Gastroesophageal sphincter (tissue), 4 donors: ENCODE measurements around the gene CDYL2. TPM values are rescaled to one million over a fixed set of nuclear protein-coding genes. Genes with fewer than 3 reads are reported as not detected.

Experiments used
- ATAC-seq: fragments of 150-250 bp; one replicate; pipeline ENCODE4 v1.9.1; 2016; ENCODE audit warnings: mild to moderate bottlenecking, moderate library complexity
- H3K27ac ChIP-seq, 4 donors: fragments of 200-600 bp; sonication (generic) in 3 of 4; 1 replicate in 3 of 4; 2 replicates in 1 of 4; pipeline ENCODE4 v1.5.1; 2016 to 2019
- H3K27me3 ChIP-seq: fragments of 200-600 bp; sonication (generic); one replicate; pipeline ENCODE4 v1.5.1; 2019
- H3K36me3 ChIP-seq, 2 donors: fragments of 200-600 bp; sonication (generic); one replicate each; pipeline ENCODE4 v1.5.1; 2019; ENCODE audit warnings: control low read depth in 1 of 2
- H3K4me1 ChIP-seq, 3 donors: fragments of 200-600 bp; sonication (generic); 1 replicate in 2 of 3; 2 replicates in 1 of 3; pipeline ENCODE4 v1.5.1; 2016 to 2019; ENCODE audit warnings: control low read depth in 2 of 3
- H3K4me3 ChIP-seq, 2 donors: fragments of 200-600 bp; sonication (generic); one replicate each; pipeline ENCODE4 v1.5.1; 2019; ENCODE audit warnings: mild to moderate bottlenecking in 1 of 2, moderate library complexity in 1 of 2
- H3K9me3 ChIP-seq, 3 donors: fragments of 200-600 bp; sonication (generic); one replicate each; pipeline ENCODE4 v1.5.1; 2017 to 2019; ENCODE audit warnings: control low read depth in 2 of 3
- EP300 ChIP-seq: sonication (generic); formaldehyde crosslinking; IDR thresholded peaks from one replicate; pipeline ENCODE4 v1.6.1; 2017; ENCODE audit warnings: antibody characterized with exemption, mild to moderate bottlenecking
- POLR2A ChIP-seq, 2 donors: fragments of 450-650 bp; IDR thresholded peaks; one replicate each; pipeline ENCODE4 v1.6.1; 2017; ENCODE audit warnings: antibody characterized with exemption in 2 of 2, mild to moderate bottlenecking in 2 of 2, moderate library complexity in 1 of 2
- POLR2AphosphoS5 ChIP-seq: sonication (generic); formaldehyde crosslinking; IDR thresholded peaks from one replicate; pipeline ENCODE4 v1.6.1; 2017; ENCODE audit warnings: antibody characterized with exemption
- WGBS, 2 donors: methylation state at CpG; one replicate each; pipeline ENCODE4 v1.1.5; 2018; ENCODE audit warnings: low coverage in 1 of 2; 5-methylcytosine and 5-hydroxymethylcytosine counted together
- total RNA-seq, 4 donors: library from RNA; depleted of rRNA; stranded (reverse); fragments of >200 nt; gene quantifications; one replicate each; pipeline ENCODE4 v1.1.0, GENCODE V29; 2016
- TF ChIP-seq, protein P1 (sequence below), 4 experiments: fragments of 200-600 bp in 2 of 4; fragments of 450-650 bp in 2 of 4; sonication (generic) in 1 of 4; IDR thresholded peaks; one replicate each; pipeline ENCODE4 v1.5.1; 2017 to 2019; ENCODE audit warnings: antibody characterized with exemption in 4 of 4, mild to moderate bottlenecking in 2 of 4, moderate library complexity in 2 of 4

The CDYL2 gene
- total RNA-seq, 4 donors from 2014 or later = 0.78 to 11.7 (median 3.2) TPM

DNA sequence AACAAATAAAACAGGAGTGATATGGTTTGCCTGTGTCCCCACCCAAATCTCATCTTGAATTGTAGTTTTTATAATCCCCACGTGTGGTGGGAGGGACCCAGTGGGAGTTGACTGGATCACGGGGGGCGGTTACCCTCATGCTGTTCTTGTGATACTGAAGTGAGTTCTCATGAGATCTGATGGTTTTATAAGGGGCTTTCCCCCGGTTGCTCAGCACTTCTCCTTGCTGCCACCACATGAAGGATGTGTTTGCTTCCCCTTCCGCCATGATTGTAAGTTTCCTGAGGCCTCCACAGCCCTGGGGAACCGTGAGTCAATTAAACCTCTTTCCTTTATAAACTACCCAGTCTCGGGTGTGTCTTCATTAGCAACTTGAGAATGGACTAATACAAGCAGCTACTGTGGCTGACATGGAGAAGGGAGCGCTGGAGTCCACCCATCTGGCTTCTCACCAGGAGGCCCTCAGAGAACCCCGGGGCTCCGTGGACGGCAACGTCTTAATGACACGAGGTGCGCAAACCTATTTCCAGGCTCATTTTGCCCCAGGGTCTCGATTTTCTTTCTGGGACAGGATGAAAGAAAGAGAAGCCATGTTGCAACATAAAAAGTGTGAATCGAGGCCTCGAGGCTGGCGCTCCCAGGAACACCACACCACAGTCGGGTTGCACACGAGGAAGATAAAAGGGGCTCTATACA lies 134.1 kb downstream of the CDYL2 start:
- no peak overlapping the region for H3K4me3 ChIP-seq
- TF ChIP-seq POLR2AphosphoS5 = no peak
- no peak for TF ChIP-seq EP300
- TF ChIP-seq, protein P1, sequence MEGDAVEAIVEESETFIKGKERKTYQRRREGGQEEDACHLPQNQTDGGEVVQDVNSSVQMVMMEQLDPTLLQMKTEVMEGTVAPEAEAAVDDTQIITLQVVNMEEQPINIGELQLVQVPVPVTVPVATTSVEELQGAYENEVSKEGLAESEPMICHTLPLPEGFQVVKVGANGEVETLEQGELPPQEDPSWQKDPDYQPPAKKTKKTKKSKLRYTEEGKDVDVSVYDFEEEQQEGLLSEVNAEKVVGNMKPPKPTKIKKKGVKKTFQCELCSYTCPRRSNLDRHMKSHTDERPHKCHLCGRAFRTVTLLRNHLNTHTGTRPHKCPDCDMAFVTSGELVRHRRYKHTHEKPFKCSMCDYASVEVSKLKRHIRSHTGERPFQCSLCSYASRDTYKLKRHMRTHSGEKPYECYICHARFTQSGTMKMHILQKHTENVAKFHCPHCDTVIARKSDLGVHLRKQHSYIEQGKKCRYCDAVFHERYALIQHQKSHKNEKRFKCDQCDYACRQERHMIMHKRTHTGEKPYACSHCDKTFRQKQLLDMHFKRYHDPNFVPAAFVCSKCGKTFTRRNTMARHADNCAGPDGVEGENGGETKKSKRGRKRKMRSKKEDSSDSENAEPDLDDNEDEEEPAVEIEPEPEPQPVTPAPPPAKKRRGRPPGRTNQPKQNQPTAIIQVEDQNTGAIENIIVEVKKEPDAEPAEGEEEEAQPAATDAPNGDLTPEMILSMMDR (IDR thresholded peaks at IDR 0.05) = no peak
- no peak for TF ChIP-seq POLR2A (IDR thresholded peaks at IDR 0.05)

DNA sequence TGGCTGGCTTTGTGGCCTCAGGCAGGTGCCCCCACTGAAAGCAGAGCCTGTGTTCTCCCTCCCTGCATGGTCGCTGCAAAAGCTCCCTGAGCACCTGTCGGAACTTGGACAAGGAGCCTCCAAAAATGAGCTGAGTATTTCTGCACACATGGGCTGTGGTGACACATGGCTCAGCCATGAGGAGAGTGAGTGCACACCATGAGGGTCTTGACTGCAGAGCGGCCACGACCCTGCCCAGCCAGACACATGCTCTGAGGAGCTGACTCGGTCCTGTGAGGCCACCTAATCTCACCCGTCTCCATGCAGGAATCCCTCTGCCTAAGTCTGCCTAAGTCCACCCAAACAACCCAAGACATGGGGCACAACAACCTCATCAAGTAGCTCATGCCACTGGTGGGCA lies 134.7 kb downstream of the CDYL2 start:
- no peaks in the 10 kb centered on the region for H3K4me1 ChIP-seq
- TF ChIP-seq EP300 = no peak
- no peak for TF ChIP-seq POLR2A (IDR thresholded peaks at IDR 0.05)
- TF ChIP-seq, protein P1 (IDR thresholded peaks at IDR 0.05) = no peak
- no peak for TF ChIP-seq POLR2AphosphoS5
- no peaks in the 10 kb centered on the region for H3K9me3 ChIP-seq
- H3K36me3 ChIP-seq = no peaks in the 10 kb centered on the region
- no peaks in the 10 kb centered on the region for H3K27me3 ChIP-seq
- H3K4me3 ChIP-seq = no peak overlapping the region
- 57 to 100% methylated on average over 1 to 5 of the region's 6 CpGs for WGBS, 2 donors
- no peak overlapping the region for H3K27ac ChIP-seq
- ATAC-seq = no peak

More for the DNA sequence above, 134.1 kb downstream of the CDYL2 start:
- no peaks in the 10 kb centered on the region for H3K36me3 ChIP-seq
- no peaks in the 10 kb centered on the region for H3K9me3 ChIP-seq
- ATAC-seq = no peak
- 74 to 86% methylated on average over 6 to 10 of the region's 20 CpGs for WGBS, 2 donors
- no peak overlapping the region for H3K27ac ChIP-seq
- H3K27me3 ChIP-seq = no peaks in the 10 kb centered on the region
- H3K4me1 ChIP-seq = no peaks in the 10 kb centered on the region

DNA sequence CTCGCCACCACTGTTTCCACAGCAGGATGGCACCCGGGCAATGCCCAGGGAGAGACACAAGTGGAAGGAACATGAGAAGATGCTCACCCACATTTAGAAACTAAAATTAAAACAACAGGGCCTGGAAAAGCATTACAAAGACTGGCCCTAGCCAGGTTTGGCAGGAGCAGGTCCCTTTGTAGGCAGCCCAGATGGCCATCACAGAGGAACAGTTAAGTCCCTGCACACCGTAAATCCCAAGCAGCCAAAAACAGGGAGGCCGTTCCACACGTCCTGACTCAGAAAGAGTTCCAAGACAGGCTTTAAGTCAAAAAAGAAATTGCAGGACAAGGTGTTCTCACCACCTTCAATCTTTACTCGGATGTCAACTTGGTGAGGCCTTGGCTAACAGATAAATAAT lies 136.5 kb downstream of the CDYL2 start:
- H3K27ac ChIP-seq = no peak overlapping the region
- H3K4me1 ChIP-seq = no peaks in the 10 kb centered on the region
- TF ChIP-seq EP300 (no peak), POLR2A (IDR thresholded peaks at IDR 0.05) (no peak), POLR2AphosphoS5 (no peak)
- TF ChIP-seq, protein P1 (IDR thresholded peaks at IDR 0.05) = no peak
- WGBS, 2 donors = 90% methylated on average over 2 to 5 of the region's 6 CpGs
- no peaks in the 10 kb centered on the region for H3K36me3 ChIP-seq
- no peaks in the 10 kb centered on the region for H3K9me3 ChIP-seq
- no peak overlapping the region for H3K4me3 ChIP-seq
- ATAC-seq = no peak
- H3K27me3 ChIP-seq = no peaks in the 10 kb centered on the region

DNA sequence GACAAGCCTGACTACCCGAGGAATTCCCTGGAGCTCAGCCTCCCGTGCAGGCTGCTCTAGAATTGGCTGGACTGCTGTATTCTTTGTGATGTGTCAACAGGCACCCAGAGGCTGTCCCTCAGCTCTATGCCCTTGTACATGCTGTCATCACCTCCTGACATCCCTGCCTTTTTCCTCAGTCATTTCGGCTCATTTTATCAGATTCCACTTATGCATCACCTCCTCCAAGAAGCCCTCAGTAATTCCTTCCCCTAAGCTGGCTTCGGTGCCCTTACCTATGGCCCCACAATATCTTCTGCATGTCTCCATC lies 137.2 kb downstream of the CDYL2 start:
- no peaks in the 10 kb centered on the region for H3K36me3 ChIP-seq
- no peak overlapping the region for H3K4me3 ChIP-seq
- TF ChIP-seq, protein P1 (IDR thresholded peaks at IDR 0.05) = no peak
- TF ChIP-seq EP300 (no peak), POLR2AphosphoS5 (no peak), POLR2A (IDR thresholded peaks at IDR 0.05) (no peak)
- no peaks in the 10 kb centered on the region for H3K27me3 ChIP-seq
- H3K9me3 ChIP-seq = no peaks in the 10 kb centered on the region
- no peak for ATAC-seq
- H3K4me1 ChIP-seq = no peaks in the 10 kb centered on the region
- no peak overlapping the region for H3K27ac ChIP-seq
- 58 to 85% methylated on average over 2 to 4 of the region's 4 CpGs for WGBS, 2 donors
